PC-3 (cell line): ENCODE data around the gene HTR2B. TPM values are rescaled to one million over a fixed set of nuclear protein-coding genes. Genes with fewer than 3 reads are reported as not detected.

Source experiments
- ATAC-seq: fragments of 200-7000 bp; cut with Tn5 transposase; 2 replicates; pipeline ENCODE4 v1.9.1; 2020; ENCODE audit warnings: mild to moderate bottlenecking, moderate library complexity
- BruUV-seq: library from RNA; stranded (reverse); fragments of 400-500 nt; replicated peaks from 2 replicates; lab custom pipeline; 2021; lab: Mats Ljungman, UMichigan
- CTCF ChIA-PET: fragments of 300-600 bp; sonication (Branson Sonifier 250); formaldehyde crosslinking; loops from one replicate; lab custom pipeline; 2022; ENCODE audit warnings: antibody characterized with exemption; lab: Charles Lee
- POLR2A ChIA-PET: fragments of 300-600 bp; sonication (Branson Sonifier 250); formaldehyde crosslinking; loops from one replicate; lab custom pipeline; 2022; ENCODE audit warnings: antibody characterized with exemption; ENCODE audit not compliant: unreplicated experiment; lab: Charles Lee
- DNase-seq: peaks from one replicate; pipeline ENCODE4 v3.0.0-alpha.2; 2015
- H2AFZ ChIP-seq: fragments of 300-600 bp; sonication (generic); 2 replicates; pipeline ENCODE4 v1.6.0; 2016; ENCODE audit warnings: antibody characterized with exemption, low read length
- H3F3A ChIP-seq: fragments of 300-600 bp; sonication (generic); one replicate; pipeline ENCODE4 v1.6.0; 2017; ENCODE audit warnings: antibody characterized with exemption, low read length, control low read depth, mild to moderate bottlenecking; ENCODE audit not compliant: unreplicated experiment
- H3K27ac ChIP-seq: fragments of 300-600 bp; sonication (generic); 2 replicates; pipeline ENCODE4 v1.5.1; 2016; ENCODE audit warnings: mild to moderate bottlenecking, low read length
- H3K27me3 ChIP-seq: fragments of 300-600 bp; sonication (generic); 2 replicates; pipeline ENCODE4 v1.6.1; 2016; ENCODE audit warnings: low read length, mixed read lengths
- H3K36me3 ChIP-seq: fragments of 300-600 bp; sonication (generic); 2 replicates; pipeline ENCODE4 v1.6.1; 2016; ENCODE audit warnings: low read depth, mixed run types, low read length, mixed read lengths
- H3K4me1 ChIP-seq: fragments of 300-600 bp; sonication (generic); 2 replicates; pipeline ENCODE4 v1.5.1; 2016; ENCODE audit warnings: low read length; ENCODE audit not compliant: insufficient read depth
- H3K4me2 ChIP-seq: fragments of 300-600 bp; sonication (generic); 2 replicates; pipeline ENCODE4 v1.6.0; 2016; ENCODE audit warnings: low read length
- H3K4me3 ChIP-seq: fragments of 300-600 bp; sonication (generic); 2 replicates; pipeline ENCODE4 v1.5.1; 2016; ENCODE audit warnings: mild to moderate bottlenecking, low read length, mixed read lengths
- H3K79me2 ChIP-seq: fragments of 300-600 bp; sonication (generic); 2 replicates; pipeline ENCODE4 v1.6.1; 2017; ENCODE audit warnings: low read length, mixed read lengths
- H3K9ac ChIP-seq: fragments of 300-600 bp; sonication (generic); 2 replicates; pipeline ENCODE4 v1.6.0; 2016; ENCODE audit warnings: mild to moderate bottlenecking, low read length
- H3K9me2 ChIP-seq: fragments of 300-600 bp; sonication (generic); replicated peaks from 2 replicates; pipeline ENCODE4 v1.6.1; 2016; ENCODE audit warnings: mixed run types, low read length, mixed read lengths
- H3K9me3 ChIP-seq: fragments of 300-600 bp; sonication (generic); 2 replicates; pipeline ENCODE4 v1.6.1; 2016; ENCODE audit warnings: low read length, mixed read lengths
- H4K20me1 ChIP-seq: fragments of 300-600 bp; sonication (generic); 2 replicates; pipeline ENCODE4 v1.6.1; 2016; ENCODE audit warnings: low read length, mixed read lengths
- EZH2 ChIP-seq: fragments of 300-600 bp; sonication (generic); IDR thresholded peaks from one replicate; pipeline ENCODE4 v1.6.1; 2017; ENCODE audit warnings: antibody characterized with exemption, mild to moderate bottlenecking, low read length; ENCODE audit not compliant: unreplicated experiment
- EZH2phosphoT487 ChIP-seq: fragments of 300-600 bp; sonication (generic); IDR thresholded peaks from 2 replicates; pipeline ENCODE4 v1.6.1; 2018; ENCODE audit warnings: mild to moderate bottlenecking, antibody characterized with exemption, low read length, borderline replicate concordance
- intact Hi-C: fragments of 100-400 bp; cut with micrococcal nuclease; formaldehyde crosslinking; loops from 2 replicates; pipeline ENCODE4 v1.9.0; 2023
- total RNA-seq: library from RNA; depleted of rRNA; stranded (reverse); fragments of >200 nt; gene quantifications from 2 replicates; pipeline ENCODE4 v1.2.3, GENCODE V29; 2014
- TF ChIP-seq, protein P1 (sequence below): fragments of 300-600 bp; sonication (generic); conservative IDR thresholded peaks from 2 replicates; pipeline ENCODE4 v1.5.1; 2017; ENCODE audit warnings: antibody characterized with exemption, low read depth, mild to moderate bottlenecking, low read length

The HTR2B gene
- total RNA-seq, 1 experiment from 2014 or later = not detected

DNA sequence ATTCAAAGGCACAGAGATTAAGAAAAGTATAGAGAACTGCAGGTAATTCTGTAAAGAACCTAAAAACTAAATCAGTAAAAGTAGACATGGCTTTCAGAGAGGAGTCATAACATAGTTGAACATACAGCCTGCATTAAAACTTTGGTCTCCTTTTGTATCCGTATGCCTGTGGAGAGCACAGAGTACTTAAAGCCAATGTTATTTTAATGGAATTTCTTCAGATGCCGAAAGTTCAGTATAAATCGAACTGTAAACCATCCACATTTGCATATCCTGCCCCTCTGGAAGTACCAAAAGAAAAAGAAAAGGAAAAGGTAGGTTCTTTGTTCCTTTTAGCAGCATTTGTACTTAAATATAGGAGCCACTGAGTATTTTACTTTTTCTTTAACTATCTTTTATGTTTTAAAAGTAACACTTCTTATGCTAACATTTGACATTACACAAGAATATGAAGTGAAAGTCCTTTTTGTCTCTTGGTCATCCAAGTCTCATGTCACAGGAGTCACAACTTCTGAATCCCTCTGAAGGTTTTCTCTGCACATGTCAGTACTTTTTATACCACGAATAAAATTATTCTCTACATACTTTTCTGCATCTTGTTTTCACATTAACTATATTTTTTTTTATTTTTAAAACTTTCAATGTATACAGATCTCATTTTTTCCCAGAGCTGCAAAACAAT lies 38.7 kb upstream of the HTR2B start:
- no peaks in the 10 kb centered on the region for H3K79me2 ChIP-seq
- DNase-seq (no peak), ATAC-seq (no peak)
- no peak overlapping the region for H2AFZ ChIP-seq
- H4K20me1 ChIP-seq = no peaks in the 10 kb centered on the region
- no peak overlapping the region for H3K4me3 ChIP-seq
- H3K9me3 ChIP-seq = no peaks in the 10 kb centered on the region
- peaks cover 16% of the 10 kb centered on the region for H3K4me1 ChIP-seq
- H3K27ac ChIP-seq = no peak overlapping the region
- POLR2A ChIA-PET = no interaction called here
- TF ChIP-seq EZH2phosphoT487 = no peak
- no peak for TF ChIP-seq EZH2
- TF ChIP-seq, protein P1, sequence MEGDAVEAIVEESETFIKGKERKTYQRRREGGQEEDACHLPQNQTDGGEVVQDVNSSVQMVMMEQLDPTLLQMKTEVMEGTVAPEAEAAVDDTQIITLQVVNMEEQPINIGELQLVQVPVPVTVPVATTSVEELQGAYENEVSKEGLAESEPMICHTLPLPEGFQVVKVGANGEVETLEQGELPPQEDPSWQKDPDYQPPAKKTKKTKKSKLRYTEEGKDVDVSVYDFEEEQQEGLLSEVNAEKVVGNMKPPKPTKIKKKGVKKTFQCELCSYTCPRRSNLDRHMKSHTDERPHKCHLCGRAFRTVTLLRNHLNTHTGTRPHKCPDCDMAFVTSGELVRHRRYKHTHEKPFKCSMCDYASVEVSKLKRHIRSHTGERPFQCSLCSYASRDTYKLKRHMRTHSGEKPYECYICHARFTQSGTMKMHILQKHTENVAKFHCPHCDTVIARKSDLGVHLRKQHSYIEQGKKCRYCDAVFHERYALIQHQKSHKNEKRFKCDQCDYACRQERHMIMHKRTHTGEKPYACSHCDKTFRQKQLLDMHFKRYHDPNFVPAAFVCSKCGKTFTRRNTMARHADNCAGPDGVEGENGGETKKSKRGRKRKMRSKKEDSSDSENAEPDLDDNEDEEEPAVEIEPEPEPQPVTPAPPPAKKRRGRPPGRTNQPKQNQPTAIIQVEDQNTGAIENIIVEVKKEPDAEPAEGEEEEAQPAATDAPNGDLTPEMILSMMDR = no peak
- no peak overlapping the region for H3K4me2 ChIP-seq
- no peaks in the 10 kb centered on the region for H3K27me3 ChIP-seq
- H3K9ac ChIP-seq = no peak overlapping the region
- no peaks in the 10 kb centered on the region for H3F3A ChIP-seq
- BruUV-seq = no TSS peak
- no peaks in the 10 kb centered on the region for H3K9me2 ChIP-seq
- intact Hi-C loops = loop anchor here (2.0 kb wide), 3 partner anchors 31 to 59 kb away; no protein-coding TSS in a partner anchor
- CTCF ChIA-PET = no interaction called here
- H3K36me3 ChIP-seq = peaks cover 47% of the 10 kb centered on the region

DNA sequence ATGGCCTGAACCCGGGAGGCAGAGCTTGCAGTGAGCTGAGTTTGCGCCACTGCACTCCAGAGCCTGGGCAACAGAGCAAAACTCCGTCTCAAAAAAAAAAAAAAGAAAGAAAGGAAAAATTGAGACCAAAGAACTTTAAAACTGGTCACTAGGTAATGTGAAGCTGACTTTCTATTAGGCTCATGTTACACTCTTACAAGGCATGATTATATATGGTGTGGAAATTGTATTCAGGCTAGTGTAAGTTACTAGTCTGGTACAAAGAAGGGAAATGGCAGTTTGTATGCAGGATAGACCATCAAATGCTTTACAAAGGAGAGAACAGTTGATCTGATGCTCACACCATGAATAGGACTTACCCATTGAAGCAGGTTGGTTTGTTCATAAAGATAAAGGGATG lies 38.2 kb upstream of the HTR2B start:
- H3K27ac ChIP-seq = no peak overlapping the region
- H3K4me3 ChIP-seq = no peak overlapping the region
- H3K4me1 ChIP-seq = peaks cover 16% of the 10 kb centered on the region
- H3K27me3 ChIP-seq = no peaks in the 10 kb centered on the region
- ChIA-PET POLR2A (no interaction called here), CTCF (no interaction called here)
- H4K20me1 ChIP-seq = no peaks in the 10 kb centered on the region
- no peak for TF ChIP-seq EZH2phosphoT487
- TF ChIP-seq, protein P1 = no peak
- TF ChIP-seq EZH2 = no peak
- H3K9me3 ChIP-seq = no peaks in the 10 kb centered on the region
- no peaks in the 10 kb centered on the region for H3K79me2 ChIP-seq
- H3K4me2 ChIP-seq = no peak overlapping the region
- BruUV-seq = no TSS peak
- H3F3A ChIP-seq = no peaks in the 10 kb centered on the region
- no peaks in the 10 kb centered on the region for H3K9me2 ChIP-seq
- no peak overlapping the region for H2AFZ ChIP-seq
- ATAC-seq (no peak), DNase-seq (no peak)
- intact Hi-C loops = loop anchor here (2.0 kb wide), 3 partner anchors 30 to 58 kb away; no protein-coding TSS in a partner anchor
- H3K36me3 ChIP-seq = peaks cover 47% of the 10 kb centered on the region
- no peak overlapping the region for H3K9ac ChIP-seq

DNA sequence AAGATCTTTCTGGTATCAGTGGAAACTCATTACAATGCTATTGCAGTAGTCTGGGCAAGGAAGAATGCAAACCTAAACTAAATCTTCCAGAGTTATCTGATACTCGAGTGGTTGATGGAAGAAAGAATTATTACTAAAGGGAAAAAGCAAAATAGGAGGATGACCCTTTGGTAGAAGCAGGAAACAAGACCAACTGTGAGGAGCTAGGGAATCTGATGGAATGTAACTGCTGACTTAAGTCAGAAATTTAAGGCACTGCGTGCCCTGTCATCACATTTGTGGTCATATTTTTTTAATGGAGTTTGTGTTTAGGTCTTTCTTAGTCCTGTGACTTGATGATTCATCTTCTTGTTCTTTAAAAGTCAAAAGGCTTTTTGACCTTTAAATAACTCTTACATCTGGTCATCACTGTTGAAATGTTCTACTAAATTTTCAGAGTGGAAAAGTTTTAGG lies 37.1 kb upstream of the HTR2B start:
- ChIA-PET POLR2A (interaction anchor here (0.7 kb wide), 1 partner anchor 41 kb away, joined by 3 read pairs; no protein-coding TSS in a partner anchor), CTCF (no interaction called here)
- H3K4me1 ChIP-seq = peaks cover 16% of the 10 kb centered on the region
- H3K9me3 ChIP-seq = no peaks in the 10 kb centered on the region
- no peak overlapping the region for H3K4me3 ChIP-seq
- no peaks in the 10 kb centered on the region for H3K27me3 ChIP-seq
- BruUV-seq = no TSS peak
- TF ChIP-seq EZH2phosphoT487 = no peak
- no peak for TF ChIP-seq EZH2
- TF ChIP-seq, protein P1 = no peak
- intact Hi-C loops = loop anchor here (2.0 kb wide), 3 partner anchors 29 to 57 kb away; no protein-coding TSS in a partner anchor
- no peaks in the 10 kb centered on the region for H3K79me2 ChIP-seq
- H3F3A ChIP-seq = no peaks in the 10 kb centered on the region
- peaks cover 37% of the 10 kb centered on the region for H3K36me3 ChIP-seq
- H3K9me2 ChIP-seq = no peaks in the 10 kb centered on the region
- peak; percentile 88 for ATAC-seq
- no peak overlapping the region for H2AFZ ChIP-seq
- H3K4me2 ChIP-seq = peak overlapping the region; percentile 13; the same call in 1 of the 2 replicates
- H3K27ac ChIP-seq = peak overlapping the region; percentile 72
- peak overlapping the region; percentile 9; the same call in 1 of the 2 replicates for H3K9ac ChIP-seq
- peak; percentile 64 for DNase-seq
- no peaks in the 10 kb centered on the region for H4K20me1 ChIP-seq
